Memory B cell (primary cell): ENCODE results near the gene CAPZB.

Experiments used
- ATAC-seq: fragments of 150-1000 bp; cut with Tn5 transposase; 2 replicates; pipeline ENCODE4 v1.10.0; 2021; ENCODE audit warnings: low read depth, mild to moderate bottlenecking, moderate library complexity
- DNase-seq, 2 donors: peaks; one replicate each; pipeline ENCODE4 v3.0.0; 2022; ENCODE audit warnings: low spot score in 2 of 2
- H3K27ac Mint-ChIP-seq: one replicate; pipeline ENCODE4 v1.8.0; 2022; ENCODE audit warnings: mild to moderate bottlenecking, moderate library complexity, mixed read lengths
- H3K27me3 Mint-ChIP-seq: one replicate; pipeline ENCODE4 v1.8.0; 2022; ENCODE audit warnings: mixed read lengths
- H3K36me3 Mint-ChIP-seq: one replicate; pipeline ENCODE4 v1.8.0; 2022; ENCODE audit warnings: mild to moderate bottlenecking, mixed read lengths
- H3K4me1 Mint-ChIP-seq: one replicate; pipeline ENCODE4 v1.8.0; 2022; ENCODE audit warnings: mixed read lengths
- H3K4me3 Mint-ChIP-seq: one replicate; pipeline ENCODE4 v1.8.0; 2022; ENCODE audit warnings: mild to moderate bottlenecking, moderate library complexity, mixed read lengths
- H3K9me3 Mint-ChIP-seq: one replicate; pipeline ENCODE4 v1.8.0; 2022; ENCODE audit warnings: mixed read lengths

The CAPZB gene

DNA sequence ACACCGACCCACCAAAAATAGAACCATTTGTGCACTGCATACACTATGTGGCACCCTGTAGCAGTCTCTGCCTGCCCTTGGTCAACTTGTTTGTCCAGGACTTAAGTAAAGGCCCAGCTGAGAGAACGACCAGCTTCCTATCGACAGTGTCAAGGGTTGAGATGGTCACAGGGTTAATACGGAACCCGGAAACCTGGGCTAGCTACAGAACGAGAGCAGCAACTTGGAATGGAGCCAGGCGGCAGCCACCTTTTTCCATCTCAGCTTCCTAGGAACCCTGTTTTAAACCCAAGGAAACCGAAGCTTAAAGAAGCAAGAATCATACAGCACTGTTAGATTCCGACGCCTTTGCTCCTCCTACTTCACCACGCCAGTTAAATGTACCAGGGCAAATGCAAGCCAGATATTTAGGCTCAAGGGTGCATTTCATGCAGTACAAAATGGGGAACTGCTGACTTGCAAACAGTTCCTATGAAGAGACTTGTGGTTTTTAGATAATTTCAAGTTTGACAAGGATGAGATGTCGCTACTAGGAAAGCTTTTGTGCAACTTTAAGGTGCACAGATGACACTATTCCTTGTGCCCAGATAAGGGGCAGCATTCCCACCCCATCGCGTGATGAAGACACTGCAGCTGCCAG is 137.7 kb downstream of the CAPZB start:
- DNase-seq (no peak), ATAC-seq (no peak)
- Mint-ChIP-seq H3K36me3 (peaks cover 10% of the 10 kb centered on the region), H3K27ac (no peak overlapping the region), H3K9me3 (no peaks in the 10 kb centered on the region), H3K4me3 (no peak overlapping the region), H3K4me1 (peaks cover 2% of the 10 kb centered on the region), H3K27me3 (no peaks in the 10 kb centered on the region)

DNA sequence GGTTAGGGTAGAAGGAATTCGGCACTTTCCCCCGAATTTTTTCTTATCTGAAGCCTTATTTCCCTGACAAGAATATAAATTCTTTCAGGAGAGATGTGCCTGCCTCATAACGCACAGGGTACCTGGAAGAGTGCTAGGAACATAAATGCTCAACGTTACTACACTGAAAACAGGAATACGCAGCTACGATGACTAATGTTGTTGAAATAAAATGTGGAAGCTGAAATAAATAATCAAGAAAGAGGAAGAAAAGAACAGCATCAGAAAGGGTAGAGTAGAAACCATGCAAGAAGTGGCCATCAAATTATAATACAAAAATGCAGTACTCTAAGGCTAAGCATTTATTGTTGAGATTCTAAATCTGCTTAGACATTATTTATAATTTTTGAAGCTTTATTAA is 139.3 kb downstream of the CAPZB start:
- H3K9me3 Mint-ChIP-seq, result no peaks in the 10 kb centered on the region
- ATAC-seq (no peak), DNase-seq (no peak)
- no peaks in the 10 kb centered on the region for H3K27me3 Mint-ChIP-seq
- H3K4me1 Mint-ChIP-seq, result peaks cover 7% of the 10 kb centered on the region
- no peak overlapping the region for H3K4me3 Mint-ChIP-seq
- peaks cover 17% of the 10 kb centered on the region for H3K36me3 Mint-ChIP-seq
- H3K27ac Mint-ChIP-seq, result no peak overlapping the region

DNA sequence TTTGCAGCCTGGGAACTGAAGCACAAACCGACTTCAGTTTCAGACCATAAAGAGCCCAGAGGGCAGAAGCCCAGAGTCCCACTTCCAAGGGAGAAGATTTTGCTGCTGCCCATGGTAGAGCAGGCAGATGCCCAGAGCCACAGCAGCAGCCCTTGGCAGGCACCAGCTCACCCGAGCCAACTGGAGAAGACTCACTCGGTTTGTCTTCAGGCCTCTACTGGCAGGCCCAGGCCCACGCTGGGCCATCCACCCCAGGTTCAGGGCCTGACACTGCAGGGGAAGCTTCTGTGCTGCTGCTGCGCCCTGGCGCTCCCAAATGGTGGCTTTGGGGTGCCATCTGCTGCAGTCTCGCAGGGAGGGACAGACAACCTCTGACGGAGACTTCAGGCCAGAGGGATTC is 139.9 kb downstream of the CAPZB start:
- ATAC-seq (no peak), DNase-seq (no peak)
- no peaks in the 10 kb centered on the region for H3K9me3 Mint-ChIP-seq
- H3K27me3 Mint-ChIP-seq, result no peaks in the 10 kb centered on the region
- H3K4me3 Mint-ChIP-seq, result no peak overlapping the region
- H3K27ac Mint-ChIP-seq, result no peak overlapping the region
- peaks cover 16% of the 10 kb centered on the region for H3K36me3 Mint-ChIP-seq
- peaks cover 7% of the 10 kb centered on the region for H3K4me1 Mint-ChIP-seq

DNA sequence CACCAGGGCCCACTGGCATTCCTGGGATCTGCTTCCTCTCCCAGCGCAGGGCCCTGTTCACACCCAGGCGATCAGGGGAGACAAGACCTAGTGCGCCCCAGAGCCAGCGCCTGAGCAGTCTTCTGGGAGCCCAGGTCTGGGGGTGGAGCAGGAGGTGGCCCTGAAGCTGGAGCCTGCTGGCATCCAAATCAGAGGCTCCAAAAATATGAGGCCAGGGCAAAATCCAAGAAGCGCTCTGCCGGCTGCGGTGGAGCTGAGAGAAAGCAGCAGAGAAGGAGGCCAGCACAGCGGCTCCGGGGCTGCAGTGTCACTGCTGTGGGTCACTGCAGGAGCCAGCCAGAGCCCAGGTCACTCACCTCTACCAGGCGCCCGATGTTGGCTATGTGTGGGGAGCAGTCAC is 140.5 kb downstream of the CAPZB start:
- no peak for ATAC-seq
- H3K36me3 Mint-ChIP-seq, result peaks cover 13% of the 10 kb centered on the region
- no peak for DNase-seq
- H3K4me1 Mint-ChIP-seq, result peaks cover 7% of the 10 kb centered on the region
- no peaks in the 10 kb centered on the region for H3K27me3 Mint-ChIP-seq
- H3K27ac Mint-ChIP-seq, result no peak overlapping the region
- no peak overlapping the region for H3K4me3 Mint-ChIP-seq
- H3K9me3 Mint-ChIP-seq, result no peaks in the 10 kb centered on the region

DNA sequence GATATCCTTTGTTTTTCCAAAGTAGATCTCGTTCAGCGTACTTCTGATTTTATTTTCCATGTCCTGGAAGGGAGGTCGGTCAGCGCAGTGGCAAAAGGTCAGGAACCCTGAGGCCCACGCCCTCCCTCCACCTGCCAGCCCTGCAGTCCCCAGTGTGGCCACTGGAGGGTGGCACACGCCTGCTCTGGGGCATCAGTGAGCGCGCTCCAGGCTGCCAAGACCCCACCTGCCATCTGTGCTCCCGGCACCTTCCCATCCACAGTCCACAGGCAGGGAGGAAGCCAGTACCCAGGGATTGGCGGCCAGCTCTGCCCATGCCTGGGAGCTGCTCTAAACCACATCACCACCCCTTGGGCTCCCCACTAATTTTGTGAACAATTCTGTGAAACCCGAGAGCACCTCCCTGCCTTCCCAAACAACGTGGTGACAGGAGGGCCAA is 140.9 kb downstream of the CAPZB start:
- ATAC-seq (peak; percentile 68), DNase-seq (peak; percentile 37 to 54)
- H3K4me3 Mint-ChIP-seq, result no peak overlapping the region
- no peak overlapping the region for H3K27ac Mint-ChIP-seq
- no peaks in the 10 kb centered on the region for H3K27me3 Mint-ChIP-seq
- H3K4me1 Mint-ChIP-seq, result peaks cover 7% of the 10 kb centered on the region
- peaks cover 13% of the 10 kb centered on the region for H3K36me3 Mint-ChIP-seq
- H3K9me3 Mint-ChIP-seq, result no peaks in the 10 kb centered on the region

DNA sequence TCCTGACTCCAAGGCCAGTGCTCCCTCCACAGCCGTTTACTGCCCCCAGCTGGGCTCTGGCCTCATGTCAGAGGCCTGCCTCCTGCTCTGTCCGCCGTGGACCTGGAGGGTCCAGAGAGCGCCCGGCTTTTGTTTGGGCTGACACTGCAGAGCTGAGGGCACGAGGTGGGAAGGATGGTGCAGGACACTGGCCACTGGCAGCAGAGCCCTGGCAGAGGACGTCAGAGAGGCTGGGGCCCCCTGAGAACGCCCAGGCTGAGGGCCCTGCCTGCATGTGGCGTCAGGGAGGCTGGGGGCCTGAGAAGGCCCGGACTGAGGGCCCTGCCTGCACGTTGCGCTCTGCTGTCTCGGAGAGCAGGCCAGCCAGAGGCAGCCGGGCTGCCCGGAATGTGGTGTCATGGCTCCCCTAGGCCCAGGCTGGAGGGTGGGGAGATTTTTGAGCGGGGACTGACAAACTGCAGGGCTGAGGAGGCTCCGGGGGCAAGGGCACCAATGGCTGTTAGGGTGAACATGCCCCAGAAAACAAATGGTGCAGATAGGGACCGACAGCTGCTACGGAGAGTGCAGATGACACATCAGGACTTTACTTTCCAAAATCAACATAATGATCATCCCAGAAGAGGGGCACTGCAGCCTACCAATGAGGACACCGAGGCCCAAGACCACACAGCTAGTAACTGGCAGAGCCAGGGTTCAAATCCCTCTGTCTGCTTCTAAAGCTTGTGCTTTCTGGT is 141.6 kb downstream of the CAPZB start:
- peaks cover 16% of the 10 kb centered on the region for H3K36me3 Mint-ChIP-seq
- ATAC-seq, result no peak
- H3K27ac Mint-ChIP-seq, result no peak overlapping the region

DNA sequence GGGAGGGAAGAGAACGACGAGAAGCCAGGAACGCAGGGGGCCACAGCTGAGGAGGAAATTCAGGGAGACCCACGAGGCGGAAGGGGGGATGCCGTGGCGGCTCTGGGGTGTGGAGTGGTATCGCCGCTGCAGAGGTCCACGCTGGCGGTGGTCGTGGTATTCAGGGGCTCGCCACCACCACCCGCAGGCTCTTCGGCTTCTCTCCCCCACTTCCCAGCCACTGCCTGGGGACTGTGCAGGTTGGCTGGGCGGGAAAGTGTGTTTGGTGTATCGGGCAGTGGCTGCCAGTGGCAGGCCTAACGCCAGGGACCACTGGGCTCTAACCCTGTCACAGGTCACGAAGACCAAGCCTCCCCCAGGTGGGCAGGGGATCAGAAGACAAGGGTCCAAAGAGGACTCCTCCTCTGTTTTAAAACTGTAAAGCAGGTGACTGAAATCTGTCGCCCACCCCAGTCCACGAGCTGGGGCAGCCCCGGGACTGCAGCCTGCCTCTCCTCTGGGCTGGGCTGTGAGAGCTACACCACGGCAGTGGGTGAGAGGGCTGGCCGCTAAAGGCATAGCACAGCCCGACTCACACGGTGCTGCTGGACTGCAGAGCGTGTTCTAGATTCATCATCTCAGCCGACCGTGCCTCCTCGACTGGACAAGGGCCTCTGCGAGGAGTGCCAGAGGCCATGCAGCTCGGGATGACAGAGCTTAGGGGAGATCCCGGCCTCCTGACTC is 142.3 kb downstream of the CAPZB start:
- no peak for DNase-seq
- Mint-ChIP-seq H3K27me3 (no peaks in the 10 kb centered on the region), H3K36me3 (peaks cover 16% of the 10 kb centered on the region), H3K4me3 (no peak overlapping the region), H3K27ac (no peak overlapping the region), H3K9me3 (no peaks in the 10 kb centered on the region), H3K4me1 (peaks cover 7% of the 10 kb centered on the region)
- no peak for ATAC-seq

More for the DNA sequence above, 141.6 kb downstream of the CAPZB start:
- peaks cover 7% of the 10 kb centered on the region for H3K4me1 Mint-ChIP-seq
- no peaks in the 10 kb centered on the region for H3K9me3 Mint-ChIP-seq
- no peak overlapping the region for H3K4me3 Mint-ChIP-seq
- H3K27me3 Mint-ChIP-seq, result no peaks in the 10 kb centered on the region
- DNase-seq, result no peak

DNA sequence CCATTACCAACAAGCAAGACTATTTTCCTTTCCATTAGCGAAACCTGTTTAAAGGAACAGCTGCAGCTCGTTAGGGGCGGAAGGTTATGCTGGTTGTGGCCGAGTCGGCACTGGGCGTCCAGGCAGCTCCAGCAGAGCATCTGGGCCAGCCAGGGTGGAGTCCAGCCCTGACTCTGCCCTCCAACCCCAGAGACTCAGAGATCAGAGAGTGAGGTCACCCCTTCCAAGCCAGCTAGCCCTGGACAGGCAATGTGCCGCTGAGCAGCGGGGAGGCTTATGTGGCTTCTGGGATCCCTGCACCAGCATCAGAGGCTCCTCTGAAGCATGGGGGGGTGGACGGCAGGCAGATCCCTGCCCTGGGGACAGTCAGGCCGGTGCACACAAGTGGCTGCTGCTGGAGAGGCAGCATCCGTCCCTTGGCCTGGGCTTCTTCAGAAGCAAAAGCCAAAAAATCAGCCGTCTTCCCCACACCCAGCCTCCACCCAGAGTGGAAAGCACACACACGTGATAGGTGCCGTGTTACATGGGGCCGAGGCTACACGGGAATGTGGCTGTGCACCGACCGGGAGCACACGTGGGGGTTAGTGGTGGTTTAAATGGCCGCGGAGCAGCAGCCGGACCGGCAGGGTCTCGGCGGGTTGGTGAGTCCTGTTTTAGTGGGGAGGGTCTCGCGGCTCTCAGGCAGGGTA is 143.1 kb downstream of the CAPZB start:
- H3K27ac Mint-ChIP-seq, result no peak overlapping the region

DNA sequence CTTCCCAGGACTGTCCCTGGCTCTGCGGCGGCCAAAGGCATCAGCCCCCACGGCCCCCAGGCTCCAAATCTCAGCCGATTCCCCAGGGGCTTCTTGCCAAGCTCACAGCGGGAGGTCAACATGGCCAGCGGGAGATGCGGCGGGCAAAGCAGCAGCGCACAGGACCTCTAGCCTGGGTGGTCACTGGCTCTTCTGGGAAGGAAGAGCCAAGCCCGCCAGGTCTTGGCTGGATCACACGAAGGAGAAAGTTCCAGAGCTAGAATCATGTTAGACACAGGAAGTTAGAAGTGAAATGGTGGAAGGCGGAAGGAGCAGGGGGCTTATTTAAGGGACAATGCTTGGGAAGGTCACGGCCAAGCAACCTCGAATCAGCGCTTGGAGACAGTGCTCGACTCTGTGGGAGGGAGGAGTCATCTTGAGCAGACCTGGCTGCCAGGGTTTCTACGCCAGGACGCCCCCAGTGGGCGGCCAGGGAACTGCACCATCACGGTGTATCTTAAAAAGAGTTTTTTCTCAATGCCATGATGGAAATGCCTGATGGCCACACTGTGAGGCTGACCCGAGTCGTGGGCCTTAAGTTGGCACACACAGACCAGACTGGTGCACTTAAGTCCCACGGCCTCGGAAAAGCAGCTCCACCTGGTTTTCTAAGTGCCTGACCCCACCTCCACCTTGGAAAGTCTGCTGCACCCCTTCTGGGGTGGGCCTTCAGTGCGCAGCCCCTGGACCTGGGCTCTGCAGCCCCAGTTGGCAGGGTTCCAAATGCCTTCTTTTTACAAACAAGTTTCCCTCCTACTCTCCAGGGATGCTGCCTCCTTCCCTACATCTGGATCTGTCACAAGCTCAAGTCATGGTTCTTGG is 143.9 kb downstream of the CAPZB start:
- Mint-ChIP-seq H3K4me3 (no peak overlapping the region), H3K36me3 (peaks cover 18% of the 10 kb centered on the region), H3K9me3 (no peaks in the 10 kb centered on the region), H3K4me1 (peaks cover 7% of the 10 kb centered on the region), H3K27me3 (no peaks in the 10 kb centered on the region), H3K27ac (no peak overlapping the region)
- DNase-seq (peak; percentile 66 to 73), ATAC-seq (peak; percentile 79)

More for the DNA sequence above, 143.1 kb downstream of the CAPZB start:
- ATAC-seq (no peak), DNase-seq (no peak)
- no peak overlapping the region for H3K4me3 Mint-ChIP-seq
- H3K27me3 Mint-ChIP-seq, result no peaks in the 10 kb centered on the region
- peaks cover 18% of the 10 kb centered on the region for H3K36me3 Mint-ChIP-seq
- H3K9me3 Mint-ChIP-seq, result no peaks in the 10 kb centered on the region
- peaks cover 7% of the 10 kb centered on the region for H3K4me1 Mint-ChIP-seq

DNA sequence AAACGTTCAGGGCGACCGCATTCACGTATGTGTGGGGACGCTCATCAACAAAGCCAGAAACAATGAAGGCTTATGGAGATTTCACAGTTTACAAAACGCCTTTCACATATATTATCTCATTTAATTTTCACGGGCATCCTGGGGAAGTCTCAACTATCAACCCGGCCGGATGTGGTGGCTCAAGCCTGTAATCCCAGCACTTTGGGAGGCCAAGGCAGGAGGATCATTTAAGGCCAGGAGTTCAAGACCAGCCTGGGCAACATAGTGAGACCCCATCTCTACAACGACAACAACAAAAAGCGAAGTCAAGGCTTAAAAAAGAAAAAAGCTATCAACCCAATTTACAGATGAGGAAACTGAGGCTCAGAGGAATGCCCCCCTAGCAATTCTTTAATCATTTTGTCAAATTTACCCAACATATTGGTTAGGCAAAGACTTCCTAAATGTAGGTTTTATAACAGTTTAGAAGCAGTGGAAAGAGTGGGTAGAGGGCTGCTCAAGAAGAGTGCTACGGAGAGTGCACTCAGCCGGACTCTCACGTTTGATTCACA is 144.9 kb downstream of the CAPZB start:
- ATAC-seq (no peak), DNase-seq (no peak)
- Mint-ChIP-seq H3K4me3 (no peak overlapping the region), H3K27ac (no peak overlapping the region), H3K27me3 (no peaks in the 10 kb centered on the region), H3K36me3 (peaks cover 17% of the 10 kb centered on the region), H3K9me3 (no peaks in the 10 kb centered on the region), H3K4me1 (peaks cover 5% of the 10 kb centered on the region)

DNA sequence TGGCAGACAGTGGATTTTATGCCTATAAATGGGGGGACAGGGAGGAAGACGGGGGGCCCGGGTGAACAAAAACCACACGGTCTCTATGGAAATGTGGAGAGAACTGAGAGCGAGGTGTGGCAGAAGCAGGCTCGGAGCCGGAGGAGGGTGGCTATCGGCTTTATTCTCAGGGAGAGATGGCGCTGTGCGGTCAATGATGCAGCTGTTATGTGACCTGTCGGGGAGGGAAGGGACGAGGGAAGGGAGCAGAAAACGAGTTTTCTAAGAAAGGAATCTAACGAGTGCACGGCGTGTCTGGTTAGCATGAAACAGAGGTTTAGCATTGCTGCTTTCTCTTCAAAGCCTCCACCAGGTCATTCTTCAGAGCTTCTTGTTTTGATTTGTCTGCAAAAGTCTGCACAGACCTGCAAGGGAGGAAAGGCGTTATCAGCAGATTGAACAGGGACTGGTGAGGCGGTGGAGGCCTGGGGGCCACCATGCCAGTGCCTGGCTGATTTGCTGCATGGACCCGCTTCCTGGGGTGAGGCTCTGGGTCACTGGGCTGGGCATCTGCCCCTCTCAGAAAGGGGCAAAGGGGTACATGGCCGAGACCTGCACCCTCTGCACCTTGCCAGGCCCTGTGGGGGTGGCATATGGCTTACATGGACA is 146.0 kb downstream of the CAPZB start:
- H3K4me3 Mint-ChIP-seq, result no peak overlapping the region
- peaks cover 5% of the 10 kb centered on the region for H3K4me1 Mint-ChIP-seq
- H3K27ac Mint-ChIP-seq, result no peak overlapping the region
- H3K9me3 Mint-ChIP-seq, result no peaks in the 10 kb centered on the region
- DNase-seq (no peak), ATAC-seq (no peak)
- no peaks in the 10 kb centered on the region for H3K27me3 Mint-ChIP-seq
- H3K36me3 Mint-ChIP-seq, result peaks cover 17% of the 10 kb centered on the region

DNA sequence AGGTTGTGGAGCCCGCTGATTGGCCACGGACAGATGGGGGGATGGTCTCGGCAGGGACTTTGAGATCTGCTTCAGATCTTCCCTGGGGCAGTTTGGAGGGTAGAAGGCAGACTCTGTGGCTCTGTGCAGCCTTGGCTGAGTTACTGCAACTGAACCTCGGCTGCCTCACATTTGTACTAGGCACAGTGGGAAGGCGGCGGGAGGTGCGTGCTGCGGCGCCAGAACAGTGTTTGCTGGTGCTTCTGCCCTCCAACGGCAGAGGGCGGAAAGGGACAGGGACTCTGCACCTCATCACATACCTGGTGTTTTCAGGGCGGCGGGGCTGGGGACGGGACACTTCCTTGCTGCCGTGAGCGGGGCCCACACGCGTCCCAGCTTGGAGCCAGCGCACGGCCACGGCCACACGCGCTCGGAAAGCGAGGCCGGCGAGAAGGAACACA is 147.0 kb downstream of the CAPZB start:
- Mint-ChIP-seq H3K27ac (no peak overlapping the region), H3K4me1 (peaks cover 5% of the 10 kb centered on the region), H3K4me3 (no peak overlapping the region), H3K9me3 (no peaks in the 10 kb centered on the region), H3K27me3 (no peaks in the 10 kb centered on the region), H3K36me3 (peaks cover 17% of the 10 kb centered on the region)
- no peak for ATAC-seq
- DNase-seq, result no peak

DNA sequence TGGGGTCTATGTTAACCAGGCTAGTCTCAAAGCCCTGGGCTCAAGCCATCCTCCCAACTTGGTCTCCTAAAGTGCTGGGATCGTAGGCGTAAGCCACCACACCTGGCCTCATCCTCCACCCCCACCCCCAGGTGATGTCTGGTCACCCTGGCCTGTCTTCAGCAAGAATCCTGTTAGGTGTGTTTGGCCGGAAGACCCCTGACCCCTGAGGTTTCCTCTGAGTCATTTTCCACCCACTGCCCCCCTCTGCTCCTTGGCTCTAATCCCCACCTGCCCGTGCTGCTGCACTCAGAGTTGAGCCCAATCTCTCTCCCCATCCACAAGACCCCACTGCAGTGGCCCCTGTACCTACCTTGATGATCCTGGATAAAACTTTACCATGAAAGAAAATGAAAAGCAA is 148.1 kb downstream of the CAPZB start:
- ATAC-seq (no peak), DNase-seq (no peak)
- H3K4me3 Mint-ChIP-seq, result no peak overlapping the region
- no peaks in the 10 kb centered on the region for H3K27me3 Mint-ChIP-seq
- peaks cover 10% of the 10 kb centered on the region for H3K36me3 Mint-ChIP-seq
- H3K27ac Mint-ChIP-seq, result no peak overlapping the region
- H3K4me1 Mint-ChIP-seq, result peaks cover 5% of the 10 kb centered on the region
- H3K9me3 Mint-ChIP-seq, result no peaks in the 10 kb centered on the region
